ENCODE measurements around the gene SPOCK3. TPM values are rescaled to one million over a fixed set of nuclear protein-coding genes. Genes with fewer than 3 reads are reported as not detected.

Gene SPOCK3
- total and polyA plus RNA-seq, 2 donors from 2014 or later, result 0.25 to 0.84 TPM

DNA sequence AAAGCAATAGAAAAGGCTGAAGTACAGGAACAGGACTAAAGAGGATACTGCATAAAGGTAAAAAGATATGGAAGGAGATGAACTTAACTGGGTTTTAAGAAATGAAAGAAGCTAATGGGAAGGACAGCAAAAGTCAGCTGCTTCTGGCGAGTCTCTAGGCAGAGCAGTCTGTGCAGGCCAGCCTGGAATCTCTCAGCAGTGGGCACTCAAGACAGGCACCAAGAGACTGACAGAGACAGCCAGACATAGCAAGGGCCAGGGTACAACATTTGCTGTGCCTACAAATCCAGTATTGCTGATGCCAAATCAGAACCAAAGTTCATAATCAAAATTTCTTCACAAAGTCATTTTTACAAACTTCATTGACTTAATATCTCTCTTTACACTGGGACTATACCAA is 62.4 kb downstream of the SPOCK3 start:
- Histone ChIP-seq H3K4me1 (ENCODE audit: control insufficient read depth in 2 of 3, insufficient read depth in 2 of 3, low read depth in 1 of 3, low read length in 3 of 3) (no peaks in the 10 kb centered on the region), H3K27ac (ENCODE audit: low read depth in 2 of 2, low read length in 2 of 2) (no peak overlapping the region), H3K9me3 (ENCODE audit: control insufficient read depth in 2 of 3, insufficient read depth in 1 of 3, low read length in 3 of 3) (no peaks in the 10 kb centered on the region), H3K4me3 (ENCODE audit: low read length in 3 of 3) (no peak overlapping the region), H3K36me3 (ENCODE audit: control insufficient read depth in 2 of 3, insufficient read depth in 3 of 3, low read length in 3 of 3) (no peaks in the 10 kb centered on the region), H3K9ac (ENCODE audit: low read length in 3 of 3) (no peak overlapping the region), H3K27me3 (ENCODE audit: control insufficient read depth, insufficient read depth, low read length) (no peaks in the 10 kb centered on the region)
- DNase-seq (no peak), FAIRE-seq (no peak)
- intact Hi-C loops (cut with DNase I), result no loop called here
- TF ChIP-seq, protein P1, sequence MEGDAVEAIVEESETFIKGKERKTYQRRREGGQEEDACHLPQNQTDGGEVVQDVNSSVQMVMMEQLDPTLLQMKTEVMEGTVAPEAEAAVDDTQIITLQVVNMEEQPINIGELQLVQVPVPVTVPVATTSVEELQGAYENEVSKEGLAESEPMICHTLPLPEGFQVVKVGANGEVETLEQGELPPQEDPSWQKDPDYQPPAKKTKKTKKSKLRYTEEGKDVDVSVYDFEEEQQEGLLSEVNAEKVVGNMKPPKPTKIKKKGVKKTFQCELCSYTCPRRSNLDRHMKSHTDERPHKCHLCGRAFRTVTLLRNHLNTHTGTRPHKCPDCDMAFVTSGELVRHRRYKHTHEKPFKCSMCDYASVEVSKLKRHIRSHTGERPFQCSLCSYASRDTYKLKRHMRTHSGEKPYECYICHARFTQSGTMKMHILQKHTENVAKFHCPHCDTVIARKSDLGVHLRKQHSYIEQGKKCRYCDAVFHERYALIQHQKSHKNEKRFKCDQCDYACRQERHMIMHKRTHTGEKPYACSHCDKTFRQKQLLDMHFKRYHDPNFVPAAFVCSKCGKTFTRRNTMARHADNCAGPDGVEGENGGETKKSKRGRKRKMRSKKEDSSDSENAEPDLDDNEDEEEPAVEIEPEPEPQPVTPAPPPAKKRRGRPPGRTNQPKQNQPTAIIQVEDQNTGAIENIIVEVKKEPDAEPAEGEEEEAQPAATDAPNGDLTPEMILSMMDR (IDR thresholded peaks at IDR 0.05; ENCODE audit: borderline replicate concordance, extremely low read depth, insufficient read depth), result no peak

DNA sequence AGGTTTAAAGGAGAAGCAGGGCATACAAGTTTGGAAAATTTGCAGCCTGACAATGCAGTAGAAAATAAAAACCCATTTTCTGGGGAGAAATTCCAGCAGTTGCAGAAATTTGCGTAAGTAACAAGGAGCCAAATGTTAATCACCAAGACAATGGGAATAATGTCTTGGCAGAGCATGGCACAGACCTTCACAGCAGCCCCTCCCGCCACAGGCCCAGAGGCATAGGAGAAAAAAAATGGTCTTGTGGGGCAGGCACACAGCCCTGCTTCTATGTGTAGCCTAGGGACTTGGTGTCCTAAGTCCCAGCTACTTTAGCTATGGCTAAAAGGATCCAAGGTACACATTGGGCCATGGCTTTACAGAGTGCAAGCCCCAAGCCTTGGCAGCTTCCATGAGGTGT is 65.7 kb downstream of the SPOCK3 start:
- TF ChIP-seq, protein P1 (IDR thresholded peaks at IDR 0.05; ENCODE audit: borderline replicate concordance, extremely low read depth, insufficient read depth), result no peak
- Histone ChIP-seq H3K27me3 (ENCODE audit: control insufficient read depth, insufficient read depth, low read length) (no peaks in the 10 kb centered on the region), H3K9me3 (ENCODE audit: control insufficient read depth in 2 of 3, insufficient read depth in 1 of 3, low read length in 3 of 3) (no peaks in the 10 kb centered on the region), H3K4me3 (ENCODE audit: low read length in 3 of 3) (no peak overlapping the region), H3K27ac (ENCODE audit: low read depth in 2 of 2, low read length in 2 of 2) (no peak overlapping the region), H3K9ac (ENCODE audit: low read length in 3 of 3) (no peak overlapping the region), H3K4me1 (ENCODE audit: control insufficient read depth in 2 of 3, insufficient read depth in 2 of 3, low read depth in 1 of 3, low read length in 3 of 3) (no peaks in the 10 kb centered on the region), H3K36me3 (ENCODE audit: control insufficient read depth in 2 of 3, insufficient read depth in 3 of 3, low read length in 3 of 3) (no peaks in the 10 kb centered on the region)
- no peak for FAIRE-seq
- intact Hi-C loops (cut with DNase I), result no loop called here
- no peak for DNase-seq

DNA sequence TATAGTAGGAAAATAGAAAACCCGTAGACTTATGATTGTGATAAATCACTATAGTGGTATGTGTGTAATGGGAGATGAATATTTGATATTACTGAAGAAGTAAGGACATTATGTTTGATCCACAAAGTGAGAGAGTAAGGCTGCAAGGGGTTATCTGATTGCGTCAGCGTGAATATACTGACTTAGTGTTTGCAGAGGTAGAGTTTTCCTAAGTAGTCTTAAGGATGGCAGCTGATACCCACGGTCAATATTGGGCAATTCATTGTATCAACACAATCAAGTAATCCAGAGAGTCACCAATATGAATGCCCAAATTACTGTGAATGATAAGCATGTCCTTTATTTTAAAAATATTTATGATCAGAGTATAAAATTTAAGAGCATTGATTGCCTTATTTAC is 83.7 kb downstream of the SPOCK3 start:
- Histone ChIP-seq H3K27me3 (ENCODE audit: control insufficient read depth, insufficient read depth, low read length) (no peaks in the 10 kb centered on the region), H3K4me3 (ENCODE audit: low read length in 3 of 3) (no peak overlapping the region), H3K36me3 (ENCODE audit: control insufficient read depth in 2 of 3, insufficient read depth in 3 of 3, low read length in 3 of 3) (no peaks in the 10 kb centered on the region), H3K4me1 (ENCODE audit: control insufficient read depth in 2 of 3, insufficient read depth in 2 of 3, low read depth in 1 of 3, low read length in 3 of 3) (no peaks in the 10 kb centered on the region), H3K9ac (ENCODE audit: low read length in 3 of 3) (no peak overlapping the region), H3K9me3 (ENCODE audit: control insufficient read depth in 2 of 3, insufficient read depth in 1 of 3, low read length in 3 of 3) (no peaks in the 10 kb centered on the region), H3K27ac (ENCODE audit: low read depth in 2 of 2, low read length in 2 of 2) (no peak overlapping the region)
- TF ChIP-seq, protein P1 (IDR thresholded peaks at IDR 0.05; ENCODE audit: borderline replicate concordance, extremely low read depth, insufficient read depth), result no peak
- FAIRE-seq, result no peak
- intact Hi-C loops (cut with DNase I), result no loop called here
- no peak for DNase-seq

DNA sequence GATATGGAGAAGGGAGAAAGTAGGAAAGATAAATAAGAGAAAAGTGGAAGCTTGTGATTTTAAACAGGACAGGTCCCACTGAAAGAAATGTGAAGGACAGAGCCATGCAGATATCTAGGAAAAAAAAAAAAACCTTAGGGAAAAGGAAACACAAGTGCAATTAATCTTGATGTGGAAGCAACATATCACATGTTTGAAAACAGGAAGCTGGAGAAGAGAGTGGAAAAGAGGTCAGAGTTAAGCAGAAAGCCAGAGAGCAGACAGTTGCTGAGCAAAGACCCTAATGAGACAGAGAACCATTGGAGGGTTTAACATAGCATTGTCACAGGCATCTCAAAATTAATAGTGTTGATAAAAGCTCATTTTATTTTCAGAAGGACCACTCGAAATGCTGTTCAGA is 89.7 kb downstream of the SPOCK3 start:
- Histone ChIP-seq H3K4me3 (ENCODE audit: low read length in 3 of 3) (no peak overlapping the region), H3K27me3 (ENCODE audit: control insufficient read depth, insufficient read depth, low read length) (no peaks in the 10 kb centered on the region), H3K36me3 (ENCODE audit: control insufficient read depth in 2 of 3, insufficient read depth in 3 of 3, low read length in 3 of 3) (no peaks in the 10 kb centered on the region), H3K9ac (ENCODE audit: low read length in 3 of 3) (no peak overlapping the region), H3K9me3 (ENCODE audit: control insufficient read depth in 2 of 3, insufficient read depth in 1 of 3, low read length in 3 of 3) (no peaks in the 10 kb centered on the region), H3K27ac (ENCODE audit: low read depth in 2 of 2, low read length in 2 of 2) (no peak overlapping the region), H3K4me1 (ENCODE audit: control insufficient read depth in 2 of 3, insufficient read depth in 2 of 3, low read depth in 1 of 3, low read length in 3 of 3) (no peaks in the 10 kb centered on the region)
- DNase-seq, result peak in 1 of 5 donors; percentile 19
- intact Hi-C loops (cut with DNase I), result no loop called here
- FAIRE-seq, result no peak
- TF ChIP-seq, protein P1 (IDR thresholded peaks at IDR 0.05; ENCODE audit: borderline replicate concordance, extremely low read depth, insufficient read depth), result no peak

All from kidney (tissue), 14 donors.